DLD1 (cell line): ENCODE data around the gene CACNA1D.
"Not testable (repeated sequence)": the region's sequence is repeated elsewhere in the genome, so short reads cannot be mapped to it uniquely, and the experiment has no call there.

Experiments used
- in situ Hi-C: cut with HindIII; loops from 2 replicates; pipeline ENCODE4 v1.10.0; 2017; ENCODE audit warnings: low sequenced_read_pairs

Gene CACNA1D

GRCh38 chr3:53612508-53612907 is 118.1 kb downstream of the CACNA1D start:
- in situ Hi-C loops: no loop called here

- in situ Hi-C loops: no loop called here
These were observed 118.7 kb downstream of the CACNA1D start for GRCh38 chr3:53613125-53613524.

DNA sequence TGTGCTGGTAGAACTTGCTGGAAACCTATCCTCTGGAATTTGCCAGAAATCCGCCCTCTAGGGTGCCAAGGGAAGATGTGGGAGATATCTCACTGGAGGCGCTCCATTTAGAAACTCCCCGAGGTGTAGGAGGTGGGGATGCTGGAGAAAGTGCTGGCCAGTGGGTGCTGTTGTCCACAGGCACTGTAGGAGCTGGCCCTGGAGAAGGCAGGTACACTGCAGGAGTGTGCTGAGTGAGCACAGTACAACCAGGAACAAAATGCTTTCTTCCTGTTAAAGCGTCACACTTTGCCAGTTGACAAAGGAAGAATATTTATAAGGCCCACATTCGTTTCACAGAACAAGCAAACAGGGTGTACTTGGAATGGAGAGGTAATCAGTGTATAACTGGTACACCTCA is 119.9 kb downstream of the CACNA1D start:
- in situ Hi-C loops: no loop called here

- in situ Hi-C loops: no loop called here
These were observed 121.9 kb downstream of the CACNA1D start for GRCh38 chr3:53616321-53616720.

DNA sequence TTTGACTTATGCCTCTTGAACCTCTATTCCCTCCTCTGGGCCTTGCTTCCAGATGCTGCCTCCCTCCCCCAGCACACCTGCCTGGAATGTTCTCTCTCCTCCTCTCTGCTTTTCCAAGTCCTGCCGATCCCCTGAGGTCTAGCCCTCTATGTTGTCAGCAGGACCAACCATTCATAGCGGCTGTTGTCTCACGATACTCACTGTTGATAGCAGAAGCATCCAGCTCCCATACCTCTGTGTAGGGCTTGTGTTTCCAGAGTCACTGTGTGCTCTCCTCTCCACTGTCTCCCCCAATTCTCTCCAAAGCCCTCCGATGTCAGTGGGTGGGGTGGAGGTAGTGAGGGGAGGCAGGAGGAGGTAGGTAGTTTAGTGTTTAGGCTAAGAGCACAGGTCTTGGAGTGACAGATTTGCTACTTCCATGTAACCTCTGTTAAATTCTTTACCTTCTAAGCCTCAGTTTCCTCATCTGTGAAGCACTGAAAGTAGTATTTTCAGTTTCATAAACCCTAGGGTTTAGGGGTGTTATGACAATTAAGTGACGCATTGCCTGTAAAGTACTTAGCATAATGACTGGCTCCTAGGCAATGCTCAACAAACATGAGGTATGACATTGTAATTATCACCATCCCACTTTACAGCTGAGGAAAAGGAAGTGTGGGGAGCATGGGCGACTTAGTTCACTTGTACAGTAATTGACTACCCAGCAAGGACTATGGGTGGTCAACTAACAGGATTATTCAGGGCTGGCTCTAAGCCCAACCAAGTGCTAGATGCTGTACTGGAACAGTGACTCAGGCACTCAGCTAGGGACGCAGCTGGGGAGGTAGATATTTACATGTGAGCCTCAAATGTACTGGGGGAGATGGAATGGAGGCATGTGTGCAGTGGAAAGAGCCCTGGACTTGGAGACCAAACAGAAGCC is 122.8 kb downstream of the CACNA1D start:
- in situ Hi-C loops: no loop called here

DNA sequence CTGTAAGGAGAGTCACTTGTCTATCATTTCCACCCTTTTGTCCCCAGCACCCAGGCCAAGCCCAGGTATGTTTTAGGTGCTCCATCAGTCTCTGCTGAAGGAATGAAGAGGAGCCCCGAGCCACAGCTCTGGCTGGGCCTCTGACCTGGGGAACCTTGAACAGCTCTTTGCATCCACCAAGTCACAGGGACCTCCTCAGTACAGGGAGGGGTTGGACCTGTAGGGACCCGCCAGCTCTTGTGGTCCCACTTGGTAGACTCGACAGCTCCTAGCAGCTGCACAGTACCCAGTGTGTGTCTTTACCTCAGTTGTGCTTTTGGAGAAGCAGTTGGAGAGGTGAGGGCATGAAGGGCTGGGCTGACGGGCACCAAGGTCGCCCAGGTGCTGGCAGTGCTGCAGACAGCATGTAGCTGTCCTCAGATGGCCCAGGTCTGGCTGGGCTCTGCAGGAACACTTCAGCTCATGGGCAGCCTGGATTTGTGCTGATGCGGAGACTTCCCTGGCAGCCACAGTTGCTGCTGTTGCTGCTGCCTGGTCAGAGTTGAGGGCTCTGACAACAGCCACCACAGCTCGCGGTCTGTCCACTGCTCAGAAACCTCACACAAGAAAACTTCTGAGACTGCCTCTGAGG is 123.6 kb downstream of the CACNA1D start:
- in situ Hi-C loops: no loop called here

GRCh38 chr3:53618524-53618906 is 124.1 kb downstream of the CACNA1D start:
- in situ Hi-C loops: no loop called here

- in situ Hi-C loops: no loop called here
These were observed 124.5 kb downstream of the CACNA1D start for GRCh38 chr3:53618936-53619335.

DNA sequence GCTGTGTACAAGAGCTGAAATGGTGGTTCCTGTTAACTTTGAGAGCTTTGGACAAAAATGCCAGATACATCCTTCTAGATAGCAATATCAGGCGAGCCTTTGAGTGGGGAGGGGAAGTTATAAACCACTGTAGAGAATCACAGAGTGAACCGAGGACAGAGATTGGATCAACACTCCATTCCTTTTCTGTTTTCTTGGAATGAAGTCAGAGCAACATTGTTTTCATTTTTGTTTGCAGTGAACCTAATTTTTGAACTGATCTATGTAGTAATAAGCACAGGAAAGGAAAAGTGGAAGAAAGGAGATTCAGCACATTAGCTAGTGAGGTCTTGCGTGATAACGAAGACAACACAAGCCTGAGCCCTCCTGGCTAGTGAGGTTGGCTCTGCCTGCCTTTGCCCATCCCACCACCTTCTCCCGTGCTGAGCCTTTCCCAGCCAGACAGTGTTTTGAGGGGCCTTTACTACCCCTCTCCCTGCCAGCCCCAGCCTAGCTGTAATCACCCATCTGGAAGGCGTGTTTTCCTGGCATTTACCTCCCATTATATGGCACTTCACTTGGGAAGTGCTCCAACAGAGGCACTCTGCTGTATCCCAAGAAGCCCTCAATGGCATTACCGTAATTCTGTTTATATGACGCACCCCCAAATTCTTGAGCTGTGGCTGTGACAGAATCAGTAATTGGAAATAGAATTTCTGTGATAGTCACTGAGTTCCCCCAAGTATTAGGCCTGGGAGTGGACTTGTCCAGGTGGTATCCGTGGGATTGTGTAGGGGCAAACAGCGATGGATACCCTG is 129.8 kb downstream of the CACNA1D start:
- in situ Hi-C loops: no loop called here

GRCh38 chr3:53626876-53627275 is 132.5 kb downstream of the CACNA1D start:
- in situ Hi-C loops: no loop called here

DNA sequence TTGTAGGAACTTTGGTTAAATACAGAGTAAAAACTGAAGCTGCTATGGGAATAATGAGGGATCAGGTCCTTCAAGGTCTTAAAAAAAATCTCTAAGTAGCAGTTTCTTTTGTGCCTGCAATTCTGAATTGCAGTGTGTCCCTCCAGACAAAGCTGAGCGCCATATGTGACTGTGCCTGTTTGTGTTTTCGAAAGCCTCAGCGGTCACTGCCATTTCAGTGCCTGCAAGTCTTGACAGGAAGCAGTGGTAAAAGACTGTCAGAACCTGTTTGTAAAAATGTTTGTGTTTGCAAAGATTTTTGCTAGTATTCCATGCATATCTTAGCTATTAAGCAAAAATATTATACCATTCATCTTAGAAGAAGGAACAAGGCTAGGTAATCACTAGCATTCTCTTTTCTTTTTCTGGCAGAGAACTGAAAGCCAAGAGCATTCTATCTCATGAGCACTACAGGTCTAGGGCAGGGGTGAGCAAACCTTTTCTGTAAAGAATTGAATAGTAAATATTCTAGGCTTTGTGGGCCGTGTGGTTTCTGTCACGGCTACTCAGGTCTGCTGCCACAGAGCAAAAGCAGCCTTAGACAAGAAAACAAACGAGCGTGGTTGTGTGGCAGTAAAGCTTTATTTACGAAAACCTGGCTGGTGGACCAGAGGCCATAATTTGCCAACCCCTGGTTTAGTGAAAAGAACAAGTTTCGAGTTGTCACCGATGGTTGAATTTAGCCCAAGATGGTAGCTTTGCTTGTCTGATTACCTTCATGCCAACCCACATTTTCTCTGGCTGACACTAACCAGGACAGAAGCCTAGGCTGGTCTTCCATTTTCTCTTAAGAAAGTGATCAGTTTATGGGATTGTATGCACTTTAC is 134.4 kb downstream of the CACNA1D start:
- in situ Hi-C loops: no loop called here

- in situ Hi-C loops: no loop called here
These were observed 135.0 kb downstream of the CACNA1D start for GRCh38 chr3:53629402-53629723.

- in situ Hi-C loops: no loop called here
These were observed 136.1 kb downstream of the CACNA1D start for GRCh38 chr3:53630547-53630946.

- in situ Hi-C loops: no loop called here
These were observed 138.9 kb downstream of the CACNA1D start for GRCh38 chr3:53633197-53633787.

- in situ Hi-C loops: no loop called here
These were observed 140.6 kb downstream of the CACNA1D start for GRCh38 chr3:53635041-53635440.

DNA sequence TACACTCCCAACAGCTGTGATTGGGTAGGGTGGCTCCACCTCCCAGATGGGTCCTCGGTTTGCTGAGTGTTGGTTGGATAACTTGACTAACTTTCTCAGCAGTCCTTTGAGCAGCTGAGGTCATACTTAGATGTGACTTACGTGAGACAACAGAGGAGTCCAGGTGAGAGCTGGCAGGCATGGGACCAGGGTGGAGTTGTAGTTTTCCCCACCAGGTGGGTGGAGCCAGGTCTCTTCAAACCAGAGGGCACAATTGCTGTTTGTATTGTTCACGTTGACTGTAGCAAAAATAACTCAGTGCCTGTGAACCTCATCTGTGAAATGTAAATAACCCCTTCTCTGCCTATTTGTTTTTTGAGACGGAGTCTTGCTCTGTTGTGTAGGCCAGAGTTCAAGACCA is 144.4 kb downstream of the CACNA1D start:
- in situ Hi-C loops: not testable (repeated sequence)

DNA sequence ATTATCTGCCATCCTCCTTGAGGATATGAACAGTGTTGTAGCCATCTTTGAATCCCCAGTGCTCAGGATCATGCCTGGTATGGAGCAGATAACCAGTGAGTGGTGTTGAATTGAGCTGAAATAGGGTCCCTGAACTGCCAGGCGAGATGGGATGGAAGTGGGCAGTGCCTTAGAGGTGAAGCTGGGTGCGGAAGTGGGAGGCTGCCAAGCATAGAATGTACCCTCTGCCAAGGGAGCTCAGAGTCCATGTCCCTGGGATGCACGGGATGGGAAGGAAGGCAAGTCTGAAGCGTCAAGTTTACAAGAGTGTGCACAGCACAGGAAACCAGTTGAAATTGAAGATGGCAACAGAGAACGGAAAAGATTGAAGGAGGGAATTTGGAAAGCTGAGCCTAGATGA is 147.0 kb downstream of the CACNA1D start:
- in situ Hi-C loops: no loop called here

- in situ Hi-C loops: no loop called here
These were observed 147.8 kb downstream of the CACNA1D start for GRCh38 chr3:53642211-53642610.

- in situ Hi-C loops: no loop called here
These were observed 149.3 kb downstream of the CACNA1D start for GRCh38 chr3:53643757-53644156.

DNA sequence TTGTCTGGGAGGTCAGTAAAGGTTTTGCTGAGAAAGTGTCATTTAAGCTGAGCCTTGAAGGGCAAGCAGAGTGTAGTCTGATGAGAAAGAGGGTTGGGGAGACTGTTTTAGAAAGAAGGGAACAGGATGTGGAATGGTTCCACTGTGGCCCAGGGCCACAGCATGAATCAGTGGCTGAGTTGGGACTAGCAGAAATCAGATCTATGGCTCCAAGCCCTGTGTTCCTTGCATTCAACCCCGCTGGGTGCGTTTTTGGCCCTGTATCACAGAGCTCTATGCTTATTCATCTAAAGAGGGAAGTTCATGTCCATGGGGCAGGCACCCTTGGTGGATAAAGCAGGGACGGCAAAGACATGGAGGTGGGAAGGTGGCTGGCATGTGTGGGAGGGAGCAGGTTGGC is 151.3 kb downstream of the CACNA1D start:
- in situ Hi-C loops: no loop called here
